ENCODE results near the gene RNASET2. TPM values are rescaled to one million over a fixed set of nuclear protein-coding genes. Genes with fewer than 3 reads are reported as not detected.

Gene RNASET2
- polyA plus RNA-seq, 1 donor from 2014 or later = 73.9 TPM

DNA sequence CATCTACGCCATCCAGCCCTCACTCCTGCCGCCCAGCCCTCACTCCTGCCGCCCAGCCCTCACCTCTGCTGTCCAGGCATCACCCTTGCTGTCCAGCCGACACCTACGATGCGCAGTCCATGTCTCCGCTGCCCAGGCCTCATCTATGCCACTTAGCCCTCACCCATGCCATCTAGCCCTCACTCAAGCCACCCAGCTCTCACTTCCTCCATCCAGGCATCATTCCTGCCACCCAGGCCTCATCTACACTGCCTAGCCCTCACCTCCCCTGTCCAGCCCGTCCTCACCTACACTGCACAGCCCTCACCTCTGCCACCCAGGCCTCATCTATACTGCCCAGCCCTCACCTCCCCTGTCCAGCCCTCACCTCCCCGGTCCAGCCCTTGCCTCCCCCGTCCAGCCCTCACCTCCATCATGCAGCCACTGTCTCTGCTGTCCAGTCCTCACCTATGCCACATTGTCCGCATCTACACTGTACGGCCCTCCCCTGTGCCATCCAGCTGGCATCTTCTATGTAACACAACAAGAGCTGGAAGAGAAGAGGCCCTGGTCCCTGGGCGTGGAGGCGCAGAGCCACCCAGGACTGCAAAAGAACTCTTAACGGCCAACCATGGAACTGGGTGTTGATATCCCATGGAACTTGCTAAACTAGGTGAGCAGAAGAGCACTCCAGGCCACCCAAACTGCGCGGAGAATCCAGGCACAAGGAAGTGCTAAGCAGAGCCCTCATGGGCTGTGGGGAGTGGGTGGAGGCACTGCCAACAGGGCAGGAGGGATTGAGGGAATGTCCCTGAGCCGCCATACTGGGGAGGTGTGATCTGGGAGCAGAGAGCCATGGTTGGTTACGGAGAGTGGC, 31.0 kb downstream of the RNASET2 start:
- H3K9me2 ChIP-seq (ENCODE audit: insufficient read depth, low read length) = no peaks in the 10 kb centered on the region
- TF ChIP-seq MXI1 (conservative IDR thresholded peaks at IDR 0.05; ENCODE audit: poor library complexity, severe bottlenecking) = no peak
- no peak overlapping the region for H2AFZ ChIP-seq (ENCODE audit: low read depth, low read length)
- H3K4me2 ChIP-seq (ENCODE audit: low read length) = no peak overlapping the region
- H3K27me3 ChIP-seq (ENCODE audit: insufficient read depth, low read depth, low read length) = peaks cover 4% of the 10 kb centered on the region
- H3K4me3 ChIP-seq (ENCODE audit: low read length) = no peak overlapping the region
- no peaks in the 10 kb centered on the region for H3K9me3 ChIP-seq (ENCODE audit: low read length)
- H3K27ac ChIP-seq (ENCODE audit: low read length) = no peak overlapping the region
- no peaks in the 10 kb centered on the region for H3F3A ChIP-seq (ENCODE audit: insufficient read depth, low read length, poor library complexity, severe bottlenecking)
- no peaks in the 10 kb centered on the region for H3K79me2 ChIP-seq (replicated peaks; ENCODE audit: insufficient read depth, low read length)
- no peaks in the 10 kb centered on the region for H3K36me3 ChIP-seq (ENCODE audit: insufficient read depth, low read length)
- H4K20me1 ChIP-seq (ENCODE audit: insufficient read depth) = no peaks in the 10 kb centered on the region
- no peak overlapping the region for H3K9ac ChIP-seq (ENCODE audit: low read length)

DNA sequence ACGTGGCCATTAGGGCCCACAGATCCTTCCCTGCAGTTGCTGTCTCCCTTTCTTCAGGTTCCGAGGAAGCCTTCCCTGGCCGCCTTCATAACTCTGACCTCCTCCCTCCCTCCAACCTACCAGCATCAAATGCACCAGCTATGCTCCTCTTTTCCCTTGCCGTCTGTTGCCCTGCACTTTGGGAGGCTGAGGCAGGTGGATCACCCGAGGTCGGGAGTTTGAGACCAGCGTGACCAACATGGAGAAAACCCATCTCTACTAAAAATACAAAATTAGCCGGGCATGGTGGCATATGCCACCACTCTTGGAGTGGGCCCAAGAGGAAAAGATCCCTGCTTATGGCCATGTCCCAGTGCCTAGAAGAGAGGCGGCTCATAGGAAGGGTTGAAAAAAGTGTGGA, 31.8 kb downstream of the RNASET2 start:
- H3K9ac ChIP-seq (ENCODE audit: low read length) = no peak overlapping the region
- H3K9me3 ChIP-seq (ENCODE audit: low read length) = no peaks in the 10 kb centered on the region
- no peaks in the 10 kb centered on the region for H4K20me1 ChIP-seq (ENCODE audit: insufficient read depth)
- H3K27me3 ChIP-seq (ENCODE audit: insufficient read depth, low read depth, low read length) = peaks cover 6% of the 10 kb centered on the region
- H2AFZ ChIP-seq (ENCODE audit: low read depth, low read length) = no peak overlapping the region
- no peak for TF ChIP-seq EZH2 (IDR thresholded peaks at IDR 0.05; ENCODE audit: borderline replicate concordance, insufficient read depth, low read length, poor library complexity, severe bottlenecking)
- TF ChIP-seq, protein P1, sequence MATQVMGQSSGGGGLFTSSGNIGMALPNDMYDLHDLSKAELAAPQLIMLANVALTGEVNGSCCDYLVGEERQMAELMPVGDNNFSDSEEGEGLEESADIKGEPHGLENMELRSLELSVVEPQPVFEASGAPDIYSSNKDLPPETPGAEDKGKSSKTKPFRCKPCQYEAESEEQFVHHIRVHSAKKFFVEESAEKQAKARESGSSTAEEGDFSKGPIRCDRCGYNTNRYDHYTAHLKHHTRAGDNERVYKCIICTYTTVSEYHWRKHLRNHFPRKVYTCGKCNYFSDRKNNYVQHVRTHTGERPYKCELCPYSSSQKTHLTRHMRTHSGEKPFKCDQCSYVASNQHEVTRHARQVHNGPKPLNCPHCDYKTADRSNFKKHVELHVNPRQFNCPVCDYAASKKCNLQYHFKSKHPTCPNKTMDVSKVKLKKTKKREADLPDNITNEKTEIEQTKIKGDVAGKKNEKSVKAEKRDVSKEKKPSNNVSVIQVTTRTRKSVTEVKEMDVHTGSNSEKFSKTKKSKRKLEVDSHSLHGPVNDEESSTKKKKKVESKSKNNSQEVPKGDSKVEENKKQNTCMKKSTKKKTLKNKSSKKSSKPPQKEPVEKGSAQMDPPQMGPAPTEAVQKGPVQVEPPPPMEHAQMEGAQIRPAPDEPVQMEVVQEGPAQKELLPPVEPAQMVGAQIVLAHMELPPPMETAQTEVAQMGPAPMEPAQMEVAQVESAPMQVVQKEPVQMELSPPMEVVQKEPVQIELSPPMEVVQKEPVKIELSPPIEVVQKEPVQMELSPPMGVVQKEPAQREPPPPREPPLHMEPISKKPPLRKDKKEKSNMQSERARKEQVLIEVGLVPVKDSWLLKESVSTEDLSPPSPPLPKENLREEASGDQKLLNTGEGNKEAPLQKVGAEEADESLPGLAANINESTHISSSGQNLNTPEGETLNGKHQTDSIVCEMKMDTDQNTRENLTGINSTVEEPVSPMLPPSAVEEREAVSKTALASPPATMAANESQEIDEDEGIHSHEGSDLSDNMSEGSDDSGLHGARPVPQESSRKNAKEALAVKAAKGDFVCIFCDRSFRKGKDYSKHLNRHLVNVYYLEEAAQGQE (IDR thresholded peaks at IDR 0.05; ENCODE audit: borderline replicate concordance) = no peak
- H3K27ac ChIP-seq (ENCODE audit: low read length) = no peak overlapping the region
- no peaks in the 10 kb centered on the region for H3F3A ChIP-seq (ENCODE audit: insufficient read depth, low read length, poor library complexity, severe bottlenecking)
- H3K4me3 ChIP-seq (ENCODE audit: low read length) = no peak overlapping the region
- no peaks in the 10 kb centered on the region for H3K79me2 ChIP-seq (replicated peaks; ENCODE audit: insufficient read depth, low read length)
- no peaks in the 10 kb centered on the region for H3K9me2 ChIP-seq (ENCODE audit: insufficient read depth, low read length)
- no peak overlapping the region for H3K4me2 ChIP-seq (ENCODE audit: low read length)
- H3K36me3 ChIP-seq (ENCODE audit: insufficient read depth, low read length) = no peaks in the 10 kb centered on the region

DNA sequence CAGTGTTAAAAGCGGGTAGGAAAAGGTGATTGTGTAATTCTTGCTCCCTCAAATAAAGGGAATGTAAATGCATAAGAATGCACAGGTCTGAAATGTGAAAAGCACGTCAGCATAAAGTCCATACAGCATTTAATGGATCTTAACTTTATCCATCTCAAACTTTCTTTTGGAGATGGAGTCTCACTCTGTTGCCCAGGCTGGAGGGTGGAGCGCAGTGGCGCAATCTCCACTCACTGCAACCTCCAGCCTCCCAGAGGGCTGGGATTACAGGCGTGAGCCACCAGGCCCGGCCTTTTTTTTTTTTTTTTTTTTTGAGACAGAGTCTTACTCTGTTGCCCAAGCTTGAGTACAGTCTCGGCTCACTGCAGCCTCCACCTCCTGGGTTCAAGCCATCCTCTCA, 33.4 kb downstream of the RNASET2 start:
- Histone ChIP-seq H3K9me3 (ENCODE audit: low read length) (no peaks in the 10 kb centered on the region), H3K27ac (ENCODE audit: low read length) (no peak overlapping the region), H3K79me2 (replicated peaks; ENCODE audit: insufficient read depth, low read length) (no peaks in the 10 kb centered on the region), H3K27me3 (ENCODE audit: insufficient read depth, low read depth, low read length) (peaks cover 6% of the 10 kb centered on the region), H3K4me3 (ENCODE audit: low read length) (no peak overlapping the region), H3K9me2 (ENCODE audit: insufficient read depth, low read length) (no peaks in the 10 kb centered on the region), H2AFZ (ENCODE audit: low read depth, low read length) (no peak overlapping the region), H3K36me3 (ENCODE audit: insufficient read depth, low read length) (no peaks in the 10 kb centered on the region), H4K20me1 (ENCODE audit: insufficient read depth) (no peaks in the 10 kb centered on the region), H3K4me2 (ENCODE audit: low read length) (no peak overlapping the region), H3F3A (ENCODE audit: insufficient read depth, low read length, poor library complexity, severe bottlenecking) (no peaks in the 10 kb centered on the region), H3K9ac (ENCODE audit: low read length) (no peak overlapping the region)
- TF ChIP-seq, protein P1 (IDR thresholded peaks at IDR 0.05; ENCODE audit: borderline replicate concordance) = no peak
- no peak for TF ChIP-seq TAF1 (IDR thresholded peaks at IDR 0.05; ENCODE audit: low read depth)
- TF ChIP-seq SMC3 (conservative IDR thresholded peaks at IDR 0.05; ENCODE audit: poor library complexity) = no peak
- TF ChIP-seq RAD21 (conservative IDR thresholded peaks at IDR 0.05) = no peak
- TF ChIP-seq, protein P2, sequence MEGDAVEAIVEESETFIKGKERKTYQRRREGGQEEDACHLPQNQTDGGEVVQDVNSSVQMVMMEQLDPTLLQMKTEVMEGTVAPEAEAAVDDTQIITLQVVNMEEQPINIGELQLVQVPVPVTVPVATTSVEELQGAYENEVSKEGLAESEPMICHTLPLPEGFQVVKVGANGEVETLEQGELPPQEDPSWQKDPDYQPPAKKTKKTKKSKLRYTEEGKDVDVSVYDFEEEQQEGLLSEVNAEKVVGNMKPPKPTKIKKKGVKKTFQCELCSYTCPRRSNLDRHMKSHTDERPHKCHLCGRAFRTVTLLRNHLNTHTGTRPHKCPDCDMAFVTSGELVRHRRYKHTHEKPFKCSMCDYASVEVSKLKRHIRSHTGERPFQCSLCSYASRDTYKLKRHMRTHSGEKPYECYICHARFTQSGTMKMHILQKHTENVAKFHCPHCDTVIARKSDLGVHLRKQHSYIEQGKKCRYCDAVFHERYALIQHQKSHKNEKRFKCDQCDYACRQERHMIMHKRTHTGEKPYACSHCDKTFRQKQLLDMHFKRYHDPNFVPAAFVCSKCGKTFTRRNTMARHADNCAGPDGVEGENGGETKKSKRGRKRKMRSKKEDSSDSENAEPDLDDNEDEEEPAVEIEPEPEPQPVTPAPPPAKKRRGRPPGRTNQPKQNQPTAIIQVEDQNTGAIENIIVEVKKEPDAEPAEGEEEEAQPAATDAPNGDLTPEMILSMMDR (IDR thresholded peaks at IDR 0.05; ENCODE audit: poor library complexity, severe bottlenecking) = no peak
- no peak for TF ChIP-seq EZH2 (IDR thresholded peaks at IDR 0.05; ENCODE audit: borderline replicate concordance, insufficient read depth, low read length, poor library complexity, severe bottlenecking)
- TF ChIP-seq POLR2AphosphoS5 (IDR thresholded peaks at IDR 0.05) = no peak
- TF ChIP-seq MXI1 (conservative IDR thresholded peaks at IDR 0.05; ENCODE audit: poor library complexity, severe bottlenecking) = no peak
- no peak for TF ChIP-seq EP300 (conservative IDR thresholded peaks at IDR 0.05; ENCODE audit: poor library complexity, severe bottlenecking)

Measured in neural cell (in vitro differentiated cells).